ENCODE measurements around the gene ZNF232. TPM values are rescaled to one million over a fixed set of nuclear protein-coding genes. Genes with fewer than 3 reads are reported as not detected.
A peak's percentile ranks its signal among the peaks of the same experiment; 100 is the strongest.
"Not testable (repeated sequence)": the region's sequence is repeated elsewhere in the genome, so short reads cannot be mapped to it uniquely, and the experiment has no call there.

ZNF232 gene
- total RNA-seq, 1 experiment from 2014 or later: 11.3 TPM

DNA sequence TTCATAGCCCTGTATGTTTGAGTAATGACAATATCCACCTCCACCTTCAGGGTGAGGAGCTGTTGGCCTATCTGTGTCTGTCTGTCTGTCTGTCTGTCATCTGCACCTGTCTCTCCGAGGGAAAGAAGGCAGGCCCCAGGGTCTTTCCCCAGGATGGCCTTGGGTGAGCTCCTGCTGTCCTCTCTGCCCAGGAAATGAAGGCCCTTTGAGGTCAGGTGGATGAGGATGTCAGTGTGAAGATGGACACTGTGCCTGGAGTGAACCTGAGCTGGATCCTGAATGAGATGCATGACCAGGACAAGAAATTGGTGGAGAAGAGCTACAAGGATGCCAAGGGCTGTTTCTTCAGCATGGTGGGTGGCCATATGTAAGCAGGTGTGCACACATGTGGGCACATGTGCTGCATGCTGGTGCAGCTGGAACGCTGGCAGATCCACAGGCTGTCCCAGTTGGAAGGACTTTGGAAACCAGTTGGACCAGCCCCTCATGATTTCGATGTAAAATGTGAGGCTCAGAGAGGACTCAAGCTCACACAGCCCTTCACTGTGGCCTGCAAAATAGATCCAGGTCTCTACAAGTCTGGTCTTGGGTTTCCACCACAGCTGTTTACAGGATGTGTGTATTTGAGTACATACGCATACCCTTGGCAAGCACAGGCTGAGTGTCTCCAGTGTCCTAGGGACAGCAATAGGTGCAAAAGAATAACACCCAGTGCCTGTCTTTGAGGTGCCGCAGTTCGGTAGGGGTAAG is 8.9 kb upstream of the ZNF232 start:
- H2AFZ ChIP-seq (ENCODE audit: low read length); H3K79me2 ChIP-seq (ENCODE audit: low read length); H3K36me3 ChIP-seq (ENCODE audit: insufficient read depth, low read length); H3K9me2 ChIP-seq (replicated peaks; ENCODE audit: insufficient read depth, low read length); DNase-seq; H3K4me2 ChIP-seq (ENCODE audit: low read depth, low read length, poor library complexity, severe bottlenecking); H3K9ac ChIP-seq (ENCODE audit: low read length); H3K4me3 ChIP-seq (ENCODE audit: low read length); H3K27ac ChIP-seq (ENCODE audit: low read length); H4K20me1 ChIP-seq (ENCODE audit: insufficient read depth, low read depth, low read length); H3K4me1 ChIP-seq (ENCODE audit: low read length); H3K9me3 ChIP-seq (ENCODE audit: low read length); H3K27me3 ChIP-seq (ENCODE audit: low read length): not testable (repeated sequence)

DNA sequence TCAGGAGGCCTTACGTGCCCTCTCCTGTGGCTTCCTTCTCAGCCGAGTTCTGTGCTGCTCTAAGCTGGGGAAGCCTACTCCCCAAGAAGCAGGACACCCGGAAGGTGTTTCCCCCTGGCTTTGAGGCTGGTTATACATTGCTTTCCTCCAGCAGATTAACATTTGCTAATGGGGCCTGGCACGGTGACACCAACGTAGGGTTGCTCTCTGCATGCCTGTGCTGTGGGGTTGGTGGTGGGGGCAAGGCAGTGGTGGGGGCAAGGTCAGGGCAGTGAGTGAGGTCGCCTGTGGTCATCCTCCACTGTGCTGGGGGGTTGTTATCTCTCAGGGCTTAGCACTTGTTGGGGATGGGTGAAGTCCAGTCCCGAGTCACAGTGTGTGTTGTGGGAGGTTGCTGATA is 8.4 kb upstream of the ZNF232 start:
- H3K4me2 ChIP-seq (ENCODE audit: low read depth, low read length, poor library complexity, severe bottlenecking): no peak overlapping the region
- no peaks in the 10 kb centered on the region for H4K20me1 ChIP-seq (ENCODE audit: insufficient read depth, low read depth, low read length)
- DNase-seq: no peak
- no peak overlapping the region for H2AFZ ChIP-seq (ENCODE audit: low read length)
- H3K27me3 ChIP-seq (ENCODE audit: low read length): no peaks in the 10 kb centered on the region
- no peak overlapping the region for H3K4me3 ChIP-seq (ENCODE audit: low read length)
- no peak overlapping the region for H3K9ac ChIP-seq (ENCODE audit: low read length)
- H3K36me3 ChIP-seq (ENCODE audit: insufficient read depth, low read length): no peaks in the 10 kb centered on the region
- no peaks in the 10 kb centered on the region for H3K79me2 ChIP-seq (ENCODE audit: low read length)
- no peaks in the 10 kb centered on the region for H3K9me3 ChIP-seq (ENCODE audit: low read length)
- H3K27ac ChIP-seq (ENCODE audit: low read length): no peak overlapping the region
- no peaks in the 10 kb centered on the region for H3K4me1 ChIP-seq (ENCODE audit: low read length)
- no peaks in the 10 kb centered on the region for H3K9me2 ChIP-seq (replicated peaks; ENCODE audit: insufficient read depth, low read length)

DNA sequence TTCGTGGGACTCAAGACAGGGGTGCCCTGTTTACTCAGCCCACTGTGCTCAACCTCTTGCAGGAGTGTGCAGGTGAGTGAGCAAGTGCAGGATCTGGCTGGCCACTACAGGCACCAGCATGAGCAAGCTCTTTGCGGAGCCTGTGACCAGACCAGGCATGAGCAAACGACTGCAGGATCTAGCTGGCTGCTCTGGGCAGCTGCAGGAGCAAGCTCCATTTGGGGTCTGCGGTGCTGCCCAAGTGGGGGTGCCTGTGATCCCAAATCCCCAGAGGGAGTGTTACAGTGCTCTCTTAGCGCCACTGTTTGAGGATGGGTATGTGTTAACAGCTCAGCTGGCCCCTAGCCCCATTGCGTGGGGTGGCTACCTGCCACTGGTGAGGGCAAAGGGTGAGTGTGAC is 6.5 kb upstream of the ZNF232 start:
- H3K27me3 ChIP-seq (ENCODE audit: low read length): no peaks in the 10 kb centered on the region
- no peak overlapping the region for H3K27ac ChIP-seq (ENCODE audit: low read length)
- no peak overlapping the region for H3K4me3 ChIP-seq (ENCODE audit: low read length)
- no peaks in the 10 kb centered on the region for H3K79me2 ChIP-seq (ENCODE audit: low read length)
- H4K20me1 ChIP-seq (ENCODE audit: insufficient read depth, low read depth, low read length): no peaks in the 10 kb centered on the region
- no peaks in the 10 kb centered on the region for H3K4me1 ChIP-seq (ENCODE audit: low read length)
- H3K9me3 ChIP-seq (ENCODE audit: low read length): no peaks in the 10 kb centered on the region
- DNase-seq: no peak
- H3K4me2 ChIP-seq (ENCODE audit: low read depth, low read length, poor library complexity, severe bottlenecking): no peak overlapping the region
- no peaks in the 10 kb centered on the region for H3K9me2 ChIP-seq (replicated peaks; ENCODE audit: insufficient read depth, low read length)
- H3K36me3 ChIP-seq (ENCODE audit: insufficient read depth, low read length): peaks cover 2% of the 10 kb centered on the region; the same call in 1 of the 2 replicates
- no peak overlapping the region for H2AFZ ChIP-seq (ENCODE audit: low read length)
- H3K9ac ChIP-seq (ENCODE audit: low read length): no peak overlapping the region

DNA sequence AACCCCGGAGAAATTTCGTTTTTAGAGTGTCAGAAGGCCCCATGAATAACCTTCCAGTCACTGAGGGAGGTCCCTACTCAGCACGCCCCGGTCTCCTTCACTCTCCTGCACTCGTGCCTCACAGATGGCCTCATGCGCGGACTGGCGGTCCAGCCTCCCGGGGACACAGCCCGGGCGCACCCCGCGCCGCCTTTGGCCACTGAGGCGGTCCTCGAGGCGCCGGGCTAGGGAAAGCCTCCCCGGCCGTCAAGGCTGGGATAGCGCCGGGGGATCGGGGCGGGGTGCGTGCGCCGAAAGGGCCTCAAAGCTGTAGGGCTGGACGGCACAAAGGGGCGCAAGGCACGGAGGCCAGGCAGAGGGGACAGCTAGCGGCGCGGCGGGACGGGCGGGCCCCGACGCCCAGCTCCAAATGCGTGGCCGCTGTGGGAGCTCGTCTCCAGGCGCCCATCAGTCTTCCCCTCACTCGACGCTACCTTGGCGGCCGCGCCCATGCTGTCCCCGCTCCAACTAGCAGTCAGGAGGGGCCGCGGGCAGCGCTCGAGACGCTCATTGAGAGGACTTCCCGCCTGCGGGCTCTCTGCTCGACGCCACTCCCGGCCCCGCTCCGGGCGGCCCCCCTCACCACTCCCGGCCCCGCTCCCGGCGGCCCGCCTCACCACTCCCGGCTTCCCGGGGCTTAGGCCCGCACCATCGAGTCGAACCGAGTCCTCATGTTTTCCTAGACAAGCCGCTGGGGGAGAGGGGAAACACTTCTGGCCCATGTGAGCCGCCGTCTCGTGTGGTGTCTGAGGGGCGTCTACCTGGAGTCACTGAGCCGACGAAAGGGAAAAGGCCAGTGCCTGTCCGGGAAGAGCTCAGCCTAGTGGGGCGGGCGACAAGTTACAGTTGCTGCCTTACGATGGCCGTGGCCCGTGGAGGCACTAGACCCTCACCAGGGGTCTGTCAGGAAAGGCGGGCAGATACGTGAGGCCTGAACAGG is 4.3 kb upstream of the ZNF232 start, which contains the start of gene USP6:
Gene USP6 (plus strand): TSS at position 360 of the 979 bp plus-strand sequence. CDS start 14,336 bp downstream, outside the sequence.
- Histone ChIP-seq H3K9me2 (replicated peaks; ENCODE audit: insufficient read depth, low read length) (no peaks in the 10 kb centered on the region), H3K79me2 (ENCODE audit: low read length) (peaks cover 11% of the 10 kb centered on the region), H3K4me2 (ENCODE audit: low read depth, low read length, poor library complexity, severe bottlenecking) (no peak within 1 kb of the TSS), H3K9me3 (ENCODE audit: low read length) (no peaks in the 10 kb centered on the region), H3K4me3 (ENCODE audit: low read length) (no peak within 1 kb of the TSS), H3K9ac (ENCODE audit: low read length) (no peak within 1 kb of the TSS), H3K27me3 (ENCODE audit: low read length) (no peaks in the 10 kb centered on the region), H3K27ac (ENCODE audit: low read length) (no peak within 1 kb of the TSS), H2AFZ (ENCODE audit: low read length) (no peak within 1 kb of the TSS), H3K4me1 (ENCODE audit: low read length) (peaks cover 16% of the 10 kb centered on the region), H3K36me3 (ENCODE audit: insufficient read depth, low read length) (peaks cover 6% of the 10 kb centered on the region; the same call in 1 of the 2 replicates), H4K20me1 (ENCODE audit: insufficient read depth, low read depth, low read length) (no peaks in the 10 kb centered on the region)
- DNase-seq: no peak

GRCh38 chr17:5110816-5111215 is 862 bp downstream of the ZNF232 start:
- peaks cover 17% of the 10 kb centered on the region for H3K79me2 ChIP-seq (ENCODE audit: low read length)
- peak overlapping the region; percentile 94 for H3K9ac ChIP-seq (ENCODE audit: low read length)
- no peak overlapping the region for H3K27ac ChIP-seq (ENCODE audit: low read length)
- DNase-seq: peak; percentile 69
- H3K9me3 ChIP-seq (ENCODE audit: low read length): no peaks in the 10 kb centered on the region
- H3K4me3 ChIP-seq (ENCODE audit: low read length): peak overlapping the region; percentile 85
- no peaks in the 10 kb centered on the region for H4K20me1 ChIP-seq (ENCODE audit: insufficient read depth, low read depth, low read length)
- peaks cover 23% of the 10 kb centered on the region for H3K4me1 ChIP-seq (ENCODE audit: low read length)
- peaks cover 43% of the 10 kb centered on the region for H3K36me3 ChIP-seq (ENCODE audit: insufficient read depth, low read length)
- H3K9me2 ChIP-seq (replicated peaks; ENCODE audit: insufficient read depth, low read length): no peaks in the 10 kb centered on the region
- peak overlapping the region; percentile 90 for H3K4me2 ChIP-seq (ENCODE audit: low read depth, low read length, poor library complexity, severe bottlenecking)
- no peaks in the 10 kb centered on the region for H3K27me3 ChIP-seq (ENCODE audit: low read length)
- H2AFZ ChIP-seq (ENCODE audit: low read length): no peak overlapping the region

DNA sequence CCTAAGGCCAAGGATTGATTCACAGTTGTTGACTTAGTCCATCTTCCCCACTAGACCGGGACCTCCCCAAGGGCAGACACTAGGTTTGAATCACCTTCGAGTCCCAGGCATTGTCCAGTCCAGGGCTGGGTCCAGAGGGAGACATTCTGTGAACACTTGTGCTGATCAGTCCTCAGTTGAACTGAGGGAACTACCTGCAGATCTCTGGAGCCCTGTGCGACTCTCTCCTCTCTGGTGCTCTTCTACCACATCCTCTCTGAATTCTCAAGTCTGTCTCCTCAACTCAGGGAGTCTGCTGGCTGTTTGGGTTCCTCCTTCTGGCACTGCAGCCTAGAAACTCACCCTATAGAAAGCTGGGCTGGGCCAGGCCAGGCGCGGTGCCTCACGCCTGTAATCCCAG is 10.8 kb downstream of the ZNF232 start:
- H2AFZ ChIP-seq (ENCODE audit: low read length): no peak overlapping the region

GRCh38 chr17:5099271-5099670 is 12.4 kb downstream of the ZNF232 start:
- H3K9me2 ChIP-seq (replicated peaks; ENCODE audit: insufficient read depth, low read length): no peaks in the 10 kb centered on the region
- no peak overlapping the region for H3K27ac ChIP-seq (ENCODE audit: low read length)
- DNase-seq: no peak
- peaks cover 17% of the 10 kb centered on the region for H3K9me3 ChIP-seq (ENCODE audit: low read length)
- H3K36me3 ChIP-seq (ENCODE audit: insufficient read depth, low read length): no peaks in the 10 kb centered on the region
- no peaks in the 10 kb centered on the region for H4K20me1 ChIP-seq (ENCODE audit: insufficient read depth, low read depth, low read length)
- H3K79me2 ChIP-seq (ENCODE audit: low read length): no peaks in the 10 kb centered on the region
- no peak overlapping the region for H2AFZ ChIP-seq (ENCODE audit: low read length)
- H3K9ac ChIP-seq (ENCODE audit: low read length): no peak overlapping the region
- no peak overlapping the region for H3K4me3 ChIP-seq (ENCODE audit: low read length)
- no peak overlapping the region for H3K4me2 ChIP-seq (ENCODE audit: low read depth, low read length, poor library complexity, severe bottlenecking)
- H3K4me1 ChIP-seq (ENCODE audit: low read length): no peaks in the 10 kb centered on the region
- no peaks in the 10 kb centered on the region for H3K27me3 ChIP-seq (ENCODE audit: low read length)

More for the DNA sequence above, 10.8 kb downstream of the ZNF232 start:
- no peak overlapping the region for H3K4me3 ChIP-seq (ENCODE audit: low read length)
- no peak for DNase-seq
- H3K36me3 ChIP-seq (ENCODE audit: insufficient read depth, low read length): peaks cover 6% of the 10 kb centered on the region
- H3K27ac ChIP-seq (ENCODE audit: low read length): no peak overlapping the region
- H3K27me3 ChIP-seq (ENCODE audit: low read length): no peaks in the 10 kb centered on the region
- H3K4me2 ChIP-seq (ENCODE audit: low read depth, low read length, poor library complexity, severe bottlenecking): no peak overlapping the region
- no peaks in the 10 kb centered on the region for H4K20me1 ChIP-seq (ENCODE audit: insufficient read depth, low read depth, low read length)
- no peak overlapping the region for H3K9ac ChIP-seq (ENCODE audit: low read length)
- no peaks in the 10 kb centered on the region for H3K9me2 ChIP-seq (replicated peaks; ENCODE audit: insufficient read depth, low read length)
- H3K9me3 ChIP-seq (ENCODE audit: low read length): peaks cover 4% of the 10 kb centered on the region
- no peaks in the 10 kb centered on the region for H3K79me2 ChIP-seq (ENCODE audit: low read length)
- H3K4me1 ChIP-seq (ENCODE audit: low read length): no peaks in the 10 kb centered on the region
